K562 (cell line): ENCODE data around the gene DCLK3. TPM values are rescaled to one million over a fixed set of nuclear protein-coding genes. Genes with fewer than 3 reads are reported as not detected.

Experiments
- ATAC-seq: fragments of 200-7000 bp; cut with Tn5 transposase; 3 replicates; pipeline ENCODE4 v1.9.1; 2020; ENCODE audit warnings: moderate library complexity
- BruUV-seq: library from RNA; stranded (reverse); fragments of 400-500 nt; replicated peaks from 2 replicates; lab custom pipeline; 2021; lab: Mats Ljungman, UMichigan
- CTCF ChIA-PET: fragments of 300-600 bp; formaldehyde crosslinking; extraction: SDS; loops from one replicate; lab custom pipeline; 2021; ENCODE audit warnings: low intra/inter-chr PET ratio; lab: Yijun Ruan, JAX
- POLR2A ChIA-PET: fragments of 300-600, 350-650 bp; sonication (Branson Sonifier 250); formaldehyde crosslinking; extraction: SDS; loops from one replicate; lab custom pipeline; 2021; ENCODE audit warnings: antibody characterized with exemption, inconsistent platforms; lab: Yijun Ruan, JAX
- DNase-seq, 4 experiments: peaks; one replicate each; pipeline versions ENCODE4 v3.0.0 to v3.0.0-alpha.2; 2011 to 2018; ENCODE audit warnings: low spot score in 3 of 4, mixed read lengths in 3 of 4; ENCODE audit errors: extremely low read depth in 1 of 4
- FAIRE-seq: peaks from 2 replicates; lab custom pipeline; 2011; peaks lifted over from hg19 to GRCh38; lab: Jason Lieb, UNC
- H2AFZ ChIP-seq: 2 replicates; pipeline ENCODE4 v1.6.0; 2011; ENCODE audit warnings: low read depth, low read length, control low read depth, inconsistent platforms
- H3K27ac ChIP-seq: fragments of 200-600 bp; 3 replicates; pipeline ENCODE4 v1.8.0; 2011; ENCODE audit warnings: low read depth, mild to moderate bottlenecking, control low read depth, inconsistent platforms, low read length, moderate library complexity, mixed read lengths; ENCODE audit errors: extremely low read depth
- H3K27me3 ChIP-seq, 2 experiments: fragments of 300-600 bp in 1 of 2; 2 replicates in 1 of 2; 3 replicates in 1 of 2; pipeline versions ENCODE4 v1.6.0 to v1.8.0; 2011; ENCODE audit warnings: inconsistent platforms in 2 of 2, low read length in 2 of 2, mild to moderate bottlenecking in 1 of 2, mixed read lengths in 1 of 2, moderate library complexity in 1 of 2; ENCODE audit not compliant: control insufficient read depth in 2 of 2, insufficient read depth in 2 of 2
- H3K36me3 ChIP-seq: fragments of 300-600 bp; 3 replicates; pipeline ENCODE4 v1.8.0; 2011; ENCODE audit warnings: mild to moderate bottlenecking, low read length, inconsistent platforms; ENCODE audit not compliant: control insufficient read depth, insufficient read depth
- H3K4me1 ChIP-seq, 2 experiments: fragments of 200-600 bp in 1 of 2; replicated peaks in 1 of 2; 2 replicates in 1 of 2; 3 replicates in 1 of 2; pipeline versions ENCODE4 v1.5.1 to v1.8.0; 2011; ENCODE audit warnings: inconsistent platforms in 2 of 2, low read length in 2 of 2, mild to moderate bottlenecking in 1 of 2, mixed read lengths in 1 of 2, moderate library complexity in 1 of 2; ENCODE audit not compliant: control insufficient read depth in 2 of 2, insufficient read depth in 2 of 2
- H3K4me2 ChIP-seq: 2 replicates; pipeline ENCODE4 v1.6.1; 2011; ENCODE audit warnings: low read length, control low read depth, inconsistent platforms, mixed read lengths; ENCODE audit not compliant: insufficient read depth
- H3K4me3 ChIP-seq: fragments of 200-600 bp; sonication (generic), shearing (Covaris generic); 2 replicates; pipeline ENCODE4 v1.5.1; 2016; ENCODE audit warnings: control low read depth, inconsistent platforms
- H3K79me2 ChIP-seq: fragments of 200-600 bp; 3 replicates; pipeline ENCODE4 v1.8.0; 2011; ENCODE audit warnings: low read length, inconsistent platforms; ENCODE audit not compliant: control insufficient read depth, insufficient read depth
- H3K9ac ChIP-seq, 2 experiments: 2 replicates each; pipeline versions ENCODE4 v1.6.0 to v1.6.1; 2011; ENCODE audit warnings: low read depth in 2 of 2, low read length in 2 of 2, control low read depth in 1 of 2, inconsistent platforms in 1 of 2, mild to moderate bottlenecking in 1 of 2, mixed read lengths in 1 of 2; ENCODE audit not compliant: insufficient read depth in 1 of 2
- H3K9me1 ChIP-seq: one replicate; pipeline ENCODE4 v1.6.0; 2011; ENCODE audit warnings: inconsistent platforms, mild to moderate bottlenecking, low read length, moderate library complexity; ENCODE audit not compliant: control insufficient read depth, insufficient read depth
- H3K9me3 ChIP-seq: replicated peaks from 2 replicates; pipeline ENCODE4 v1.5.1; 2011; ENCODE audit warnings: low read depth, low read length, inconsistent platforms; ENCODE audit not compliant: control insufficient read depth, insufficient read depth
- H4K20me1 ChIP-seq: replicated peaks from 2 replicates; pipeline ENCODE4 v1.6.1; 2011; ENCODE audit warnings: low read length, inconsistent platforms, mixed read lengths; ENCODE audit not compliant: control insufficient read depth, insufficient read depth
- MYBL2 ChIP-seq, 2 experiments: fragments of 450-650 bp in 1 of 2; sonication (generic) in 1 of 2; formaldehyde crosslinking in 1 of 2; IDR thresholded peaks; 2 replicates each; pipeline versions ENCODE4 v1.6.1 to v1.8.1; 2017 to 2022; ENCODE audit warnings: borderline replicate concordance in 1 of 2, inconsistent platforms in 1 of 2, low read depth in 1 of 2, mild to moderate bottlenecking in 1 of 2, missing genetic modification reagents in 1 of 2, moderate library complexity in 1 of 2
- U2AF1 ChIP-seq: fragments of 200-400 bp; formaldehyde crosslinking; optimal IDR thresholded peaks from 2 replicates; pipeline ENCODE3; 2017; ENCODE audit warnings: mild to moderate bottlenecking, low read depth, low read length, moderate library complexity
- ZKSCAN3 ChIP-seq: fragments of 250-450 bp; sonication (Bioruptor Pico); IDR thresholded peaks from 2 replicates; pipeline ENCODE4 v1.4.0; 2020
- ZNF121 ChIP-seq: sonication (generic); formaldehyde crosslinking; conservative IDR thresholded peaks from 2 replicates; pipeline ENCODE4 v1.8.0; 2022; ENCODE audit warnings: missing genetic modification reagents
- ZNF224 ChIP-seq: sonication (generic); formaldehyde crosslinking; IDR thresholded peaks from 2 replicates; pipeline ENCODE4 v1.8.0; 2022; ENCODE audit warnings: mild to moderate bottlenecking, missing genetic modification reagents
- WGBS: fragments of 100-300 bp; shearing (Covaris generic); methylation state at CpG from one replicate; pipeline ENCODE4 v1.1.6; 2016; ENCODE audit warnings: low coverage, mixed read lengths; ENCODE audit not compliant: insufficient coverage; ENCODE audit errors: missing lambda C conversion rate; 5-methylcytosine and 5-hydroxymethylcytosine counted together
- in situ Hi-C: fragments of 300-500 bp; cut with MboI; formaldehyde crosslinking; loops from 4 replicates; pipeline ENCODE4 v1.15.0; 2018; ENCODE audit warnings: inconsistent platforms, mixed read lengths
- intact Hi-C: fragments of 100-400 bp; cut with micrococcal nuclease; formaldehyde crosslinking; loops from 2 replicates; pipeline ENCODE4 v1.14.2; 2022
- polyA plus RNA-seq, 8 experiments: library from polyadenylated mRNA; depleted of rRNA in 4 of 8; stranded (reverse) in 5 of 8; unstranded in 3 of 8; fragments of >200 nt; fragmentation: Nextera tagmentation in 2 of 8; fragmentation: Illumina TruSeq in 1 of 8; extraction: Ambion mirVana in 2 of 8; extraction: Trizol in 1 of 8; gene quantifications; 2 replicates each; pipeline versions ENCODE4 v1.2.1 to v1.2.3, GENCODE V29; 2011 to 2014; ENCODE audit warnings: inconsistent platforms in 1 of 8, missing spikeins in 1 of 8
- total RNA-seq, 7 experiments: library from RNA; depleted of rRNA in 6 of 7; stranded (reverse); fragments of >200 nt in 6 of 7; fragmentation: Illumina TruSeq in 2 of 7; extraction: Trizol in 2 of 7; gene quantifications; 2 replicates each; pipeline versions ENCODE4 v1.2.1 to v1.2.3, GENCODE V29; 2011 to 2021; ENCODE audit warnings: low replicate concordance in 1 of 7
- TF ChIP-seq, protein P1 (sequence below): fragments of 450-650 bp; IDR thresholded peaks from 2 replicates; pipeline ENCODE4 v1.6.1; 2016; ENCODE audit warnings: low read depth
- TF ChIP-seq, protein P2 (sequence below), 2 experiments: fragments of 150-350 bp in 1 of 2; IDR thresholded peaks; 2 replicates each; pipeline ENCODE4 v1.6.1; 2012 to 2016; ENCODE audit warnings: low read depth in 2 of 2, low read length in 2 of 2, mild to moderate bottlenecking in 1 of 2, moderate library complexity in 1 of 2
- TF ChIP-seq, protein P3 (sequence below): fragments of 450-650 bp; IDR thresholded peaks from 2 replicates; pipeline ENCODE4 v1.6.1; 2016; ENCODE audit warnings: borderline replicate concordance

DCLK3 gene
- total and polyA plus RNA-seq, 9 of the 15 experiments (the other 6 are each of a cell fraction or from before 2014, with no cell fraction given) = not detected

DNA sequence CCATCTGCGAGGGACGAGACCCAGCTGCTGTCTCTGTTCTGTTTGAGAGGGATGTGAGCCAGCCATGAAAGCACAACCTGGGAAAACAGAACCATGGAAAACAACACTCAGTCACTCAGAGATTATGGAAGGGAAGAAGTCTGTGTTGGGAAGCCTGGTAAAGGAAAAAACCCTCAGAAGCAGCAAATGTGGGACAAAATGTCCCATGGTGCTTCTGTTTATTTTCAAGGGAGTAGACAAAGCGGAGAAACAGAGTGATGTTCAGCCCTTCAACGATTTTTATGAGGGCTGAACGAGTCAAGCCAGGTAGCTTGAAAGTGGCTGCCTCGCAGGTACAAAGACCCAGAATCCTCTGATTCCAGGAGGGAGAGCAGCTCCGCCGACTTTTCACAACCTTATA lies 59.3 kb downstream of the DCLK3 start:
- POLR2A ChIA-PET = interaction anchor here (2.2 kb wide), 1 partner anchor 10 kb away, joined by 5 read pairs; no protein-coding TSS in a partner anchor
- peaks cover 0 to 9% of the 10 kb centered on the region in 2 experiments; a peak in 1 of 5 replicates for H3K27me3 ChIP-seq
- FAIRE-seq = no peak
- TF ChIP-seq ZKSCAN3 (CRISPR knock-in tag) = no peak
- TF ChIP-seq, protein P1, sequence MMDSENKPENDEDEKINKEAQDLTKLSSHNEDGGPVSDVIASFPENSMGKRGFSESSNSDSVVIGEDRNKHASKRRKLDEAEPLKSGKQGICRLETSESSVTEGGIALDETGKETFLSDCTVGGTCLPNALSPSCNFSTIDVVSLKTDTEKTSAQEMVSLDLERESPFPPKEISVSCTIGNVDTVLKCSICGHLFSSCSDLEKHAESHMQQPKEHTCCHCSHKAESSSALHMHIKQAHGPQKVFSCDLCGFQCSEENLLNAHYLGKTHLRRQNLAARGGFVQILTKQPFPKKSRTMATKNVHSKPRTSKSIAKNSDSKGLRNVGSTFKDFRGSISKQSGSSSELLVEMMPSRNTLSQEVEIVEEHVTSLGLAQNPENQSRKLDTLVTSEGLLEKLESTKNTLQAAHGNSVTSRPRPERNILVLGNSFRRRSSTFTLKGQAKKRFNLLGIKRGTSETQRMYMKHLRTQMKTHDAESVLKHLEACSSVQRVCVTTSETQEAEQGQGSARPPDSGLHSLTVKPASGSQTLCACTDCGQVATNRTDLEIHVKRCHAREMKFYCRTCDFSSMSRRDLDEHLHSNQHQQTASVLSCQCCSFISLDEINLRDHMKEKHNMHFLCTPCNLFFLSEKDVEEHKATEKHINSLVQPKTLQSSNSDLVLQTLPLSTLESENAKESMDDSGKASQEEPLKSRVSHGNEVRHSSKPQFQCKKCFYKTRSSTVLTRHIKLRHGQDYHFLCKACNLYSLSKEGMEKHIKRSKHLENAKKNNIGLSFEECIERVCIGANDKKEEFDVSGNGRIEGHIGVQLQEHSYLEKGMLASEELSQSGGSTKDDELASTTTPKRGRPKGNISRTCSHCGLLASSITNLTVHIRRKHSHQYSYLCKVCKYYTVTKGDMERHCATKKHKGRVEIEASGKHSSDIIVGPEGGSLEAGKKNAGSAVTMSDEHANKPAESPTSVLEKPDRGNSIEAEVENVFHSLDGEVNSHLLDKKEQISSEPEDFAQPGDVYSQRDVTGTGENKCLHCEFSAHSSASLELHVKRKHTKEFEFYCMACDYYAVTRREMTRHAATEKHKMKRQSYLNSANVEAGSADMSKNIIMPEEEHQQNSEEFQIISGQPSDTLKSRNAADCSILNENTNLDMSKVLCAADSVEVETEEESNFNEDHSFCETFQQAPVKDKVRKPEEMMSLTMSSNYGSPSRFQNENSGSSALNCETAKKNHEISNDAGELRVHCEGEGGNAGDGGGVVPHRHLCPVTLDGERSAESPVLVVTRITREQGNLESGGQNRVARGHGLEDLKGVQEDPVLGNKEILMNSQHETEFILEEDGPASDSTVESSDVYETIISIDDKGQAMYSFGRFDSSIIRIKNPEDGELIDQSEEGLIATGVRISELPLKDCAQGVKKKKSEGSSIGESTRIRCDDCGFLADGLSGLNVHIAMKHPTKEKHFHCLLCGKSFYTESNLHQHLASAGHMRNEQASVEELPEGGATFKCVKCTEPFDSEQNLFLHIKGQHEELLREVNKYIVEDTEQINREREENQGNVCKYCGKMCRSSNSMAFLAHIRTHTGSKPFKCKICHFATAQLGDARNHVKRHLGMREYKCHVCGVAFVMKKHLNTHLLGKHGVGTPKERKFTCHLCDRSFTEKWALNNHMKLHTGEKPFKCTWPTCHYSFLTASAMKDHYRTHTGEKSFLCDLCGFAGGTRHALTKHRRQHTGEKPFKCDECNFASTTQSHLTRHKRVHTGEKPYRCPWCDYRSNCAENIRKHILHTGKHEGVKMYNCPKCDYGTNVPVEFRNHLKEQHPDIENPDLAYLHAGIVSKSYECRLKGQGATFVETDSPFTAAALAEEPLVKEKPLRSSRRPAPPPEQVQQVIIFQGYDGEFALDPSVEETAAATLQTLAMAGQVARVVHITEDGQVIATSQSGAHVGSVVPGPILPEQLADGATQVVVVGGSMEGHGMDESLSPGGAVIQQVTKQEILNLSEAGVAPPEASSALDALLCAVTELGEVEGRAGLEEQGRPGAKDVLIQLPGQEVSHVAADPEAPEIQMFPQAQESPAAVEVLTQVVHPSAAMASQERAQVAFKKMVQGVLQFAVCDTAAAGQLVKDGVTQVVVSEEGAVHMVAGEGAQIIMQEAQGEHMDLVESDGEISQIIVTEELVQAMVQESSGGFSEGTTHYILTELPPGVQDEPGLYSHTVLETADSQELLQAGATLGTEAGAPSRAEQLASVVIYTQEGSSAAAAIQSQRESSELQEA = no peak
- TF ChIP-seq, protein P2, sequence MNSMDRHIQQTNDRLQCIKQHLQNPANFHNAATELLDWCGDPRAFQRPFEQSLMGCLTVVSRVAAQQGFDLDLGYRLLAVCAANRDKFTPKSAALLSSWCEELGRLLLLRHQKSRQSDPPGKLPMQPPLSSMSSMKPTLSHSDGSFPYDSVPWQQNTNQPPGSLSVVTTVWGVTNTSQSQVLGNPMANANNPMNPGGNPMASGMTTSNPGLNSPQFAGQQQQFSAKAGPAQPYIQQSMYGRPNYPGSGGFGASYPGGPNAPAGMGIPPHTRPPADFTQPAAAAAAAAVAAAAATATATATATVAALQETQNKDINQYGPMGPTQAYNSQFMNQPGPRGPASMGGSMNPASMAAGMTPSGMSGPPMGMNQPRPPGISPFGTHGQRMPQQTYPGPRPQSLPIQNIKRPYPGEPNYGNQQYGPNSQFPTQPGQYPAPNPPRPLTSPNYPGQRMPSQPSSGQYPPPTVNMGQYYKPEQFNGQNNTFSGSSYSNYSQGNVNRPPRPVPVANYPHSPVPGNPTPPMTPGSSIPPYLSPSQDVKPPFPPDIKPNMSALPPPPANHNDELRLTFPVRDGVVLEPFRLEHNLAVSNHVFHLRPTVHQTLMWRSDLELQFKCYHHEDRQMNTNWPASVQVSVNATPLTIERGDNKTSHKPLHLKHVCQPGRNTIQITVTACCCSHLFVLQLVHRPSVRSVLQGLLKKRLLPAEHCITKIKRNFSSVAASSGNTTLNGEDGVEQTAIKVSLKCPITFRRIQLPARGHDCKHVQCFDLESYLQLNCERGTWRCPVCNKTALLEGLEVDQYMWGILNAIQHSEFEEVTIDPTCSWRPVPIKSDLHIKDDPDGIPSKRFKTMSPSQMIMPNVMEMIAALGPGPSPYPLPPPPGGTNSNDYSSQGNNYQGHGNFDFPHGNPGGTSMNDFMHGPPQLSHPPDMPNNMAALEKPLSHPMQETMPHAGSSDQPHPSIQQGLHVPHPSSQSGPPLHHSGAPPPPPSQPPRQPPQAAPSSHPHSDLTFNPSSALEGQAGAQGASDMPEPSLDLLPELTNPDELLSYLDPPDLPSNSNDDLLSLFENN (IDR thresholded peaks at IDR 0.05; ENCODE audit: low read depth in 2 of 2, low read length in 2 of 2) = no peak
- TF ChIP-seq ZNF224 (CRISPR knock-in tag) = no peak
- no peak for TF ChIP-seq U2AF1
- TF ChIP-seq, protein P3, sequence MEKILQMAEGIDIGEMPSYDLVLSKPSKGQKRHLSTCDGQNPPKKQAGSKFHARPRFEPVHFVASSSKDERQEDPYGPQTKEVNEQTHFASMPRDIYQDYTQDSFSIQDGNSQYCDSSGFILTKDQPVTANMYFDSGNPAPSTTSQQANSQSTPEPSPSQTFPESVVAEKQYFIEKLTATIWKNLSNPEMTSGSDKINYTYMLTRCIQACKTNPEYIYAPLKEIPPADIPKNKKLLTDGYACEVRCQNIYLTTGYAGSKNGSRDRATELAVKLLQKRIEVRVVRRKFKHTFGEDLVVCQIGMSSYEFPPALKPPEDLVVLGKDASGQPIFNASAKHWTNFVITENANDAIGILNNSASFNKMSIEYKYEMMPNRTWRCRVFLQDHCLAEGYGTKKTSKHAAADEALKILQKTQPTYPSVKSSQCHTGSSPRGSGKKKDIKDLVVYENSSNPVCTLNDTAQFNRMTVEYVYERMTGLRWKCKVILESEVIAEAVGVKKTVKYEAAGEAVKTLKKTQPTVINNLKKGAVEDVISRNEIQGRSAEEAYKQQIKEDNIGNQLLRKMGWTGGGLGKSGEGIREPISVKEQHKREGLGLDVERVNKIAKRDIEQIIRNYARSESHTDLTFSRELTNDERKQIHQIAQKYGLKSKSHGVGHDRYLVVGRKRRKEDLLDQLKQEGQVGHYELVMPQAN = no peak
- no peak for TF ChIP-seq MYBL2 (IDR thresholded peaks at IDR 0.05; ENCODE audit: low read depth)
- TF ChIP-seq MYBL2 (CRISPR knock-in tag; IDR thresholded peaks at IDR 0.05; ENCODE audit: borderline replicate concordance) = no peak
- no peak for TF ChIP-seq ZNF121 (CRISPR knock-in tag)

More for the DNA sequence above, 59.3 kb downstream of the DCLK3 start:
- Histone ChIP-seq H3K9me3 (no peaks in the 10 kb centered on the region), H3K9ac (no peak overlapping the region), H3K79me2 (no peaks in the 10 kb centered on the region), H2AFZ (no peak overlapping the region), H3K4me2 (no peak overlapping the region), H3K4me3 (no peak overlapping the region), H4K20me1 (no peaks in the 10 kb centered on the region), H3K9me1 (no peaks in the 10 kb centered on the region), H3K4me1 (no peaks in the 10 kb centered on the region), H3K36me3 (no peaks in the 10 kb centered on the region), H3K27ac (no peak overlapping the region)
- WGBS = 0% methylated on average over 8 of the region's 8 CpGs
- CTCF ChIA-PET = interaction anchor here (0.6 kb wide), 1 partner anchor 514 kb away, joined by 3 read pairs; no protein-coding TSS in a partner anchor
- intact Hi-C loops = no loop called here
- no peak for DNase-seq
- in situ Hi-C loops = no loop called here
- ATAC-seq = no peak
- no TSS peak for BruUV-seq
